Measurements from ENCODE around the gene FAM76A.
"Not testable (repeated sequence)": the region's sequence is repeated elsewhere in the genome, so short reads cannot be mapped to it uniquely, and the experiment has no call there.

Gene FAM76A

GRCh38 chr1:27724961-27725373 lies 794 bp upstream of the FAM76A start:
- no peak for DNase-seq (ENCODE audit: low read depth)

- peak; percentile 59 for DNase-seq (ENCODE audit: low read depth)
These were observed 648 bp downstream of the FAM76A start for GRCh38 chr1:27726173-27727044.

- peak; percentile 52 for DNase-seq (ENCODE audit: low read depth)
These were observed 1.4 kb downstream of the FAM76A start for GRCh38 chr1:27727126-27727525.

- no peak for DNase-seq (ENCODE audit: low read depth)
These were observed 10.5 kb downstream of the FAM76A start for GRCh38 chr1:27736252-27736651.

- no peak for DNase-seq (ENCODE audit: low read depth)
These were observed 15.4 kb downstream of the FAM76A start for GRCh38 chr1:27741121-27741520.

- DNase-seq (ENCODE audit: low read depth): no peak
These were observed 18.8 kb downstream of the FAM76A start for GRCh38 chr1:27744556-27744955.

GRCh38 chr1:27745466-27745865 lies 19.7 kb downstream of the FAM76A start:
- DNase-seq (ENCODE audit: low read depth): no peak

- DNase-seq (ENCODE audit: low read depth): no peak
These were observed 26.6 kb downstream of the FAM76A start for GRCh38 chr1:27752360-27752759.

- DNase-seq (ENCODE audit: low read depth): peak; percentile 8
These were observed 29.5 kb downstream of the FAM76A start for GRCh38 chr1:27755286-27755685.

- DNase-seq (ENCODE audit: low read depth): no peak
These were observed 30.1 kb downstream of the FAM76A start for GRCh38 chr1:27755865-27756264.

GRCh38 chr1:27759236-27759635 lies 33.5 kb downstream of the FAM76A start:
- no peak for DNase-seq (ENCODE audit: low read depth)

- peak; percentile 17 for DNase-seq (ENCODE audit: low read depth)
These were observed 34.7 kb downstream of the FAM76A start for GRCh38 chr1:27760426-27760825.

GRCh38 chr1:27762033-27762432 lies 36.3 kb downstream of the FAM76A start:
- DNase-seq (ENCODE audit: low read depth): no peak

GRCh38 chr1:27763358-27763757 lies 37.6 kb downstream of the FAM76A start:
- DNase-seq (ENCODE audit: low read depth): no peak

GRCh38 chr1:27770293-27770830 lies 44.6 kb downstream of the FAM76A start:
- DNase-seq (ENCODE audit: low read depth): no peak

GRCh38 chr1:27772036-27772931 lies 46.5 kb downstream of the FAM76A start:
- DNase-seq (ENCODE audit: low read depth): peak; percentile 73

GRCh38 chr1:27772932-27773825 lies 47.4 kb downstream of the FAM76A start, which contains the start of gene STX12:
TSS of gene STX12 (plus strand) at chr1:27773219. CDS start at chr1:27773308, 89 bp downstream.
- DNase-seq (ENCODE audit: low read depth): peak; percentile 100

GRCh38 chr1:27773826-27774445 lies 48.2 kb downstream of the FAM76A start:
- peak; percentile 52 for DNase-seq (ENCODE audit: low read depth)

- DNase-seq (ENCODE audit: low read depth): no peak
These were observed 48.9 kb downstream of the FAM76A start for GRCh38 chr1:27774654-27775053.

- DNase-seq (ENCODE audit: low read depth): not testable (repeated sequence)
These were observed 49.6 kb downstream of the FAM76A start for GRCh38 chr1:27775336-27775735.

- not testable (repeated sequence) for DNase-seq (ENCODE audit: low read depth)
These were observed 50.5 kb downstream of the FAM76A start for GRCh38 chr1:27776276-27776675.
